ENCODE measurements around the gene MSANTD7. TPM values are rescaled to one million over a fixed set of nuclear protein-coding genes. Genes with fewer than 3 reads are reported as not detected.

The MSANTD7 gene
- total and polyA plus RNA-seq, 2 donors (not counting 1 experiment from before 2014, with no cell fraction given): 7.2 to 14.4 TPM

DNA sequence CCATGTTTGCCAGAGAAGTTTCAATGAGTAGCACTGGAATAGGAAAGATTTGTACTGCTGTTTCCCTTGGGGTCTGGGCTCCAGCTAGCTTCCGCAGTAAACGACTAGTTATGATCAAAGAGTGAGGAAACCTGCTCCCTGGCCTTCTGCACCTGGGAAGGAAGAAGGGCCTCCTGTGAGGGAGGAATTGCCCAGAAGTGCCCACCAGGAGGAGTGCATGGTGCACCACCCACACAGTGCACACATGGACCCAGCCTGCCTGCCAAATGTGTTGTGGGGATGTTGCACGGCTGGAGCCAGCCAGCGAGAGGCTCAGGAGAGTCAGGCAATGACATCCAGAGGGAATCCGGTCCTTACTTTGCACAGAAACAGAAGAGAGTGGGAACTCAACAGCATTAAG, 36.4 kb upstream of the MSANTD7 start:
- H3K79me2 ChIP-seq (ENCODE audit: control insufficient read depth, insufficient read depth, low read length): no peaks in the 10 kb centered on the region
- H3K27ac ChIP-seq (ENCODE audit: insufficient read depth, low read length): no peak overlapping the region
- peak; percentile 4 to 18 for TF ChIP-seq CTCF (conservative IDR thresholded peaks at IDR 0.05 in 1 of 2, IDR thresholded peaks at IDR 0.05 in 1 of 2; ENCODE audit: low read depth in 1 of 2, low read length in 2 of 2)
- TF ChIP-seq EZH2 (IDR thresholded peaks at IDR 0.05; ENCODE audit: low read length, missing control alignments): no peak
- no peak overlapping the region for H3K9ac ChIP-seq (ENCODE audit: insufficient read depth, low read length)
- H4K20me1 ChIP-seq (ENCODE audit: control insufficient read depth, extremely low read depth, insufficient read depth, low read length): no peaks in the 10 kb centered on the region
- H3K27me3 ChIP-seq (ENCODE audit: control insufficient read depth, insufficient read depth, low read length): peaks cover 13% of the 10 kb centered on the region
- no peak overlapping the region for H3K4me2 ChIP-seq (ENCODE audit: extremely low read depth, insufficient read depth, low read length)
- no peaks in the 10 kb centered on the region for H3K4me1 ChIP-seq (ENCODE audit: control insufficient read depth, extremely low read depth, insufficient read depth, low read length)
- no peaks in the 10 kb centered on the region for H3K9me3 ChIP-seq (ENCODE audit: control insufficient read depth, insufficient read depth, low read depth, low read length)
- DNase-seq (ENCODE audit: low read depth in 2 of 2): no peak
- no peaks in the 10 kb centered on the region for H3K36me3 ChIP-seq (ENCODE audit: control insufficient read depth, insufficient read depth, low read length)
- H3K4me3 ChIP-seq (replicated peaks in 1 of 4; ENCODE audit: control extremely low read depth in 1 of 4, insufficient read depth in 1 of 4, low read depth in 3 of 4, low read length in 4 of 4): no peak overlapping the region
- no peak overlapping the region for H2AFZ ChIP-seq (ENCODE audit: low read length)

- H2AFZ ChIP-seq (ENCODE audit: low read length): no peak overlapping the region
- no peaks in the 10 kb centered on the region for H3K4me1 ChIP-seq (ENCODE audit: control insufficient read depth, extremely low read depth, insufficient read depth, low read length)
- no peak overlapping the region for H3K27ac ChIP-seq (ENCODE audit: insufficient read depth, low read length)
- no peaks in the 10 kb centered on the region for H4K20me1 ChIP-seq (ENCODE audit: control insufficient read depth, extremely low read depth, insufficient read depth, low read length)
- no peaks in the 10 kb centered on the region for H3K36me3 ChIP-seq (ENCODE audit: control insufficient read depth, insufficient read depth, low read length)
- peaks cover 15% of the 10 kb centered on the region for H3K27me3 ChIP-seq (ENCODE audit: control insufficient read depth, insufficient read depth, low read length)
- no peak overlapping the region for H3K4me3 ChIP-seq (replicated peaks in 1 of 4; ENCODE audit: control extremely low read depth in 1 of 4, insufficient read depth in 1 of 4, low read depth in 3 of 4, low read length in 4 of 4)
- no peaks in the 10 kb centered on the region for H3K9me3 ChIP-seq (ENCODE audit: control insufficient read depth, insufficient read depth, low read depth, low read length)
- TF ChIP-seq EZH2 (IDR thresholded peaks at IDR 0.05; ENCODE audit: low read length, missing control alignments) (no peak), CTCF (conservative IDR thresholded peaks at IDR 0.05 in 1 of 2, IDR thresholded peaks at IDR 0.05 in 1 of 2; ENCODE audit: low read depth in 1 of 2, low read length in 2 of 2) (no peak)
- H3K79me2 ChIP-seq (ENCODE audit: control insufficient read depth, insufficient read depth, low read length): no peaks in the 10 kb centered on the region
- no peak overlapping the region for H3K9ac ChIP-seq (ENCODE audit: insufficient read depth, low read length)
- DNase-seq (ENCODE audit: low read depth in 2 of 2): no peak
- H3K4me2 ChIP-seq (ENCODE audit: extremely low read depth, insufficient read depth, low read length): no peak overlapping the region
These were observed 34.3 kb upstream of the MSANTD7 start for GRCh38 chr10:14803827-14804226.

- Histone ChIP-seq H2AFZ (ENCODE audit: low read length) (no peak overlapping the region), H3K9me3 (ENCODE audit: control insufficient read depth, insufficient read depth, low read depth, low read length) (no peaks in the 10 kb centered on the region), H3K79me2 (ENCODE audit: control insufficient read depth, insufficient read depth, low read length) (no peaks in the 10 kb centered on the region), H3K4me3 (replicated peaks in 1 of 4; ENCODE audit: control extremely low read depth in 1 of 4, insufficient read depth in 1 of 4, low read depth in 3 of 4, low read length in 4 of 4) (no peak overlapping the region), H4K20me1 (ENCODE audit: control insufficient read depth, extremely low read depth, insufficient read depth, low read length) (no peaks in the 10 kb centered on the region), H3K27ac (ENCODE audit: insufficient read depth, low read length) (no peak overlapping the region), H3K9ac (ENCODE audit: insufficient read depth, low read length) (no peak overlapping the region), H3K36me3 (ENCODE audit: control insufficient read depth, insufficient read depth, low read length) (no peaks in the 10 kb centered on the region), H3K27me3 (ENCODE audit: control insufficient read depth, insufficient read depth, low read length) (peaks cover 5% of the 10 kb centered on the region), H3K4me2 (ENCODE audit: extremely low read depth, insufficient read depth, low read length) (no peak overlapping the region), H3K4me1 (ENCODE audit: control insufficient read depth, extremely low read depth, insufficient read depth, low read length) (no peaks in the 10 kb centered on the region)
- DNase-seq (ENCODE audit: low read depth in 2 of 2): no peak
- TF ChIP-seq CTCF (conservative IDR thresholded peaks at IDR 0.05 in 1 of 2, IDR thresholded peaks at IDR 0.05 in 1 of 2; ENCODE audit: low read depth in 1 of 2, low read length in 2 of 2): no peak
- TF ChIP-seq EZH2 (IDR thresholded peaks at IDR 0.05; ENCODE audit: low read length, missing control alignments): no peak
These were observed 31.8 kb upstream of the MSANTD7 start for GRCh38 chr10:14806318-14806717.
